ENCODE measurements around the gene SPOCK2. TPM values are rescaled to one million over a fixed set of nuclear protein-coding genes. Genes with fewer than 3 reads are reported as not detected.

Gene SPOCK2
- total and polyA plus RNA-seq, 2 donors (not counting 1 experiment from before 2014, with no cell fraction given): 39.1 to 139 TPM

GRCh38 chr10:72086466-72087391 is 1.6 kb downstream of the SPOCK2 start:
- intact Hi-C loops (cut with micrococcal nuclease): loop anchor here (1.0 to 5.0 kb wide), 6 partner anchors 7 to 251 kb away; partner anchors contain the start of genes ANAPC16 and ASCC1
- Mint-ChIP-seq H3K27ac (peak overlapping the region; percentile 98), H3K27me3 (no peaks in the 10 kb centered on the region), H3K9me3 (ENCODE audit: insufficient read depth) (no peaks in the 10 kb centered on the region), H3K4me3 (peak overlapping the region; percentile 97), H3K4me1 (peaks cover 65% of the 10 kb centered on the region)
- H3K27ac ChIP-seq (ENCODE audit: low read length in 2 of 2): peak overlapping the region; percentile 92 to 94
- ATAC-seq (ENCODE audit: low read depth) (peak; percentile 67), DNase-seq (peak; percentile 85)
- peak overlapping the region; percentile 91 for H3K9ac ChIP-seq (ENCODE audit: low read length)
- H2AFZ ChIP-seq (ENCODE audit: insufficient read depth, low read depth, low read length, poor library complexity, severe bottlenecking): peak overlapping the region; percentile 91
- TF ChIP-seq EZH2 (IDR thresholded peaks at IDR 0.05; ENCODE audit: borderline replicate concordance, insufficient read depth, low read depth, low read length, poor library complexity, severe bottlenecking) (no peak), CTCF (IDR thresholded peaks at IDR 0.05) (no peak)
- peak overlapping the region in 4 of 5 experiments; percentile 79 to 93 (median 88) for H3K4me3 ChIP-seq (ENCODE audit: control extremely low read depth in 1 of 5, extremely low read depth in 1 of 5, insufficient read depth in 1 of 5, low read depth in 2 of 5, low read length in 4 of 5)
- no peaks in the 10 kb centered on the region for H3K9me3 ChIP-seq (ENCODE audit: control extremely low read depth in 1 of 3, control insufficient read depth in 2 of 3, insufficient read depth in 1 of 3, low read length in 2 of 3)
- no peaks in the 10 kb centered on the region for H3K27me3 ChIP-seq (replicated peaks in 1 of 4; ENCODE audit: control extremely low read depth in 1 of 4, control insufficient read depth in 3 of 4, insufficient read depth in 4 of 4, low read length in 3 of 4)
- peak overlapping the region; percentile 93 for H3K4me2 ChIP-seq (replicated peaks; ENCODE audit: low read depth, low read length, poor library complexity, severe bottlenecking)
- ChIA-PET POLR2A (interaction anchor here (0.6 to 2.6 kb wide), 8 partner anchors 10 to 249 kb away, joined by 3 to 20 read pairs (median 6); partner anchors contain the start of genes ANAPC16 and ASCC1), CTCF (interaction anchor here (1.3 to 4.7 kb wide), 5 partner anchors 25 to 251 kb away, joined by 3 to 19 read pairs (median 5); no protein-coding TSS in a partner anchor)
- 36% methylated on average over 60 of the region's 61 CpGs for WGBS (ENCODE audit: insufficient coverage)
- peaks cover 5% of the 10 kb centered on the region for H4K20me1 ChIP-seq (ENCODE audit: control insufficient read depth, insufficient read depth, low read length, poor library complexity, severe bottlenecking)
- H3K36me3 ChIP-seq (replicated peaks in 1 of 2; ENCODE audit: control extremely low read depth in 1 of 2, control insufficient read depth in 1 of 2, extremely low read depth in 1 of 2, insufficient read depth in 2 of 2, low read length in 1 of 2): peaks cover 0 to 30% of the 10 kb centered on the region in 2 experiments
- peaks cover 81% of the 10 kb centered on the region for H3K79me2 ChIP-seq (ENCODE audit: control insufficient read depth, insufficient read depth, low read length)
- peaks cover 24 to 47% of the 10 kb centered on the region in 2 donors for H3K4me1 ChIP-seq (ENCODE audit: control insufficient read depth in 2 of 2, insufficient read depth in 2 of 2, low read length in 2 of 2)

Measured in B cell (primary cell).